ENCODE data around the gene PRICKLE3. TPM values are rescaled to one million over a fixed set of nuclear protein-coding genes. Genes with fewer than 3 reads are reported as not detected.

PRICKLE3 gene, protein sequence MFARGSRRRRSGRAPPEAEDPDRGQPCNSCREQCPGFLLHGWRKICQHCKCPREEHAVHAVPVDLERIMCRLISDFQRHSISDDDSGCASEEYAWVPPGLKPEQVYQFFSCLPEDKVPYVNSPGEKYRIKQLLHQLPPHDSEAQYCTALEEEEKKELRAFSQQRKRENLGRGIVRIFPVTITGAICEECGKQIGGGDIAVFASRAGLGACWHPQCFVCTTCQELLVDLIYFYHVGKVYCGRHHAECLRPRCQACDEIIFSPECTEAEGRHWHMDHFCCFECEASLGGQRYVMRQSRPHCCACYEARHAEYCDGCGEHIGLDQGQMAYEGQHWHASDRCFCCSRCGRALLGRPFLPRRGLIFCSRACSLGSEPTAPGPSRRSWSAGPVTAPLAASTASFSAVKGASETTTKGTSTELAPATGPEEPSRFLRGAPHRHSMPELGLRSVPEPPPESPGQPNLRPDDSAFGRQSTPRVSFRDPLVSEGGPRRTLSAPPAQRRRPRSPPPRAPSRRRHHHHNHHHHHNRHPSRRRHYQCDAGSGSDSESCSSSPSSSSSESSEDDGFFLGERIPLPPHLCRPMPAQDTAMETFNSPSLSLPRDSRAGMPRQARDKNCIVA
- 5.2 and 6.0 TPM in 2 replicates for total RNA-seq

DNA sequence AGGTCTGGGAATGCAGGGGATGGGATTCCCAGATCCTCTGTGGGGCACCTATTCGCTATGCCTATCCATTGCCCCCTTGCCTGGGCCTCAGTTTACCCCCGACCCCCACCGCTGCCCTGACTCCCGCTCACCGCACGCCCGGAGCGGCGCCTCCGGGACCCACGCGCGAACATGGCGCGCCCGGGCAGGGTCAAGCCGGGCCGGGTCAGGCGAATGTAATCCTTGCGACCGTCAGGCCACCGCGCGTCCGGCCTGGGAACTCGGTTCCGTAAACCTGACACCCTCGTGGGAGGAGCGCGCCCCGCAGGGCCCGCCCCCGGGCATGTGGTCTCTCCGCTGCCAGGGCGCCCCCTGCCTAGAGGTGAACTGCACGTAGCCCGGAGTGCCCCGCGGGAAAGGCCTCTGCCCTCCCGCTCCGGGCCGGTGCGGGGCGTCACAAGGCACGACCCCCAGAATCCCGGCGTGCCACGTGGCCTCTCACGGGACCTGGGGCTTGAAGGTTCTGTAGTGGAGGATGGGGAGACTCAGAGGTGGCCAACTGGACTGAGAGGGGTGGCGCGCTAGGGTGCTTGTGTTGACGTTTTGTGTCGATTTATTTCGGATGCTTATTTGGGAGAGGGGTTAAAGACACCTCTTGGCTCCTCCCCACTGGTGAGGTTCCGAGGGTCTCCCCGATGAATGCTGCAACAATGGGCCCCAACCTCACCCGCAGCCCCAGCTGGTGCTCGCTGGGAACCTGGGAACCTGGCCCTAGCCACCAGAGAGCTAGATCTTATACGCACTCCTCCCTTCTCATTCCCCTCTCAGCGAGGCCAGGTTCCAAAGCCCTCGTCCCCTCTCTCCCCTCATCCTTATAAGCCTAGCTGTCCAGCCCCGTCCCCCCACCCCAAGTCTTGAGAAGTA lies at the start of gene PRICKLE3:
TSS of gene PRICKLE3 (minus strand) at position 249 of the 903 bp plus-strand sequence. CDS start at position 173, 76 bp downstream.

DNA sequence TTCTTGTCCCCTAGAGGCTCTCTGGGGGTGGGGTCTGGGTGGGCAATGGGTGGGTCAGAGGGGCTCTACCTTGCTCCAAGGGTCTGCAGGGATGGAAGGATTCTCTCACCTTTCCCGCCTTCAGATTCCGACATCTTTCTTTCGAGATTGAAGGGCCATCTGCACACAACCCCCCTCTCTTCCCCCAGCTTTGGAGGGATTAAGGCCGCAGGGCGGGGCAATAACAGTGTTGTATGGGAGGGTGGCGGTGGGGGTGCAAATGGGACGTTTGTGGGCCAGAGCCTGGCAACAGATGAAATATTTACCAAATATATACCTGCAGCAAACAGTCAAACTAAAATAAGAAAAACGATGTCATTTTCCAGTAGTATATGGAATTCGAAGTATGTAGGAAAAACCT lies 47.0 kb upstream of the PRICKLE3 start, which contains the start of gene CACNA1F:
TSS of gene CACNA1F (minus strand) at position 165 of the 400 bp plus-strand sequence. CDS start at position 134, 31 bp downstream.

DNA sequence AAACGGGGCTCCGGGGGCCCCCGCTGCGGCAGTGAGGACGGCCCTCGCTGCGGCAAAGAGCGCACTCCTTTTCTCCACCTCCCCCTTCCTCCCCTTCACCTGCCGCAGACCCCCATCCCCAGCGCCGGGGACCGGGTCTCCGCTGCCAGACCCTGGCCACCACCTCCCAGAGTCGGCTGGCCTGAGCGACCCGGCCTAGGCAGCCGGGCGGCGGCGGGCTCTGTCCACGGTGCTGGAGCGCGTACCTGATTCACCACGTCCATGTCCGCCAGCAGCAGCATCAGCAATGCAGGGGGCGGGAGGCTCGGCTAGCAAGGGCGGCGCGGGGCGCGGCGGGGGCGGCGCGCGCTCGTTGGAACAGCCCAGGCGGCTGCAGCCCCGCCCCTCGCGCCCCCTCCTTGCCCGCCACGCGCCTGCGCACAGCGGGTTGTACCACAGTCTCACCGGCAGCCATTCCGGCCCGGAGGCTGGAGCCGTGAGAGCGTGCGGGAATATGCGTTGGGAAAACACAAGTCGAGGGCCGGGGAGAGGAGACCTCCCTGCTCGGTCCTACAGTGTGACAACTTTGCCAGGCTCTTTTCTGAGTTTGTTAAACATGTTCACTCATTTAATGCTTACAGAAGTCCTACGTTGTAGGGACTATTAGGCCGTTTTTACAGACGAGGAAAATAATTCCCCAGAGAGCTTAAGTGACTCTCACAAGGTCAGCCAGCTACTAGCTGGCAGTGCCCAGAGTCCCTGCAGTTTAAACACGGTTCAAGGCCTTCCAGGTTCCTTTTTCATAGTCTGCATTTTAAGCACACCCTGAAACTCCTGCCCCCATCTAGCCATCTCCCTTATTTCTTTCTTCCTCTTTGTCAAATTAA lies 14.0 kb upstream of the PRICKLE3 start, which contains the start of gene SYP:
TSS of gene SYP (minus strand) at position 288 of the 866 bp plus-strand sequence. CDS start at position 281, 7 bp downstream.

DNA sequence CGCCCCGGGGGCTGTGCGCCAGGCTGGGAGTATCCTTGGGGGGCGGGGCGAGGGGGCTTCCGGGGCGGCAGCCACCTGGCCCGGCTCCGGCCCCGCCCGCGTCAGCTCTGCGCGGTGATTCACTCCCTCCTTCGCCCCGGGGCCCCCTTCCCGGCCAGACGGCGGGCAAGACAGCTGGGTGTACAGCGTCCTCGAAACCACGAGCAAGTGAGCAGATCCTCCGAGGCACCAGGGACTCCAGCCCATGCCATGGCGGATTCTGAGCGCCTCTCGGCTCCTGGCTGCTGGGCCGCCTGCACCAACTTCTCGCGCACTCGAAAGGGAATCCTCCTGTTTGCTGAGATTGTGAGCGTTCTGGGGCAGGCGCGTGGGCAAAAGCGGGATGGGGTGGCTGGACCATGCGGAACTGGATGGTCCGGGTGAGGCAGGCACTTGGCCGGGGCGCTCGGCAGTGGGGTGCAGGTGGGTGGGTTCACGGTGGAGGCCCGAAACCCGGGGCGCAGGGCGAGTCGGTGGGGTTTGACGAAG lies 14.4 kb downstream of the PRICKLE3 start, which contains the start of gene PLP2:
TSS of gene PLP2 (plus strand) at position 147 of the 528 bp plus-strand sequence. CDS start at position 250, 103 bp downstream.

DNA sequence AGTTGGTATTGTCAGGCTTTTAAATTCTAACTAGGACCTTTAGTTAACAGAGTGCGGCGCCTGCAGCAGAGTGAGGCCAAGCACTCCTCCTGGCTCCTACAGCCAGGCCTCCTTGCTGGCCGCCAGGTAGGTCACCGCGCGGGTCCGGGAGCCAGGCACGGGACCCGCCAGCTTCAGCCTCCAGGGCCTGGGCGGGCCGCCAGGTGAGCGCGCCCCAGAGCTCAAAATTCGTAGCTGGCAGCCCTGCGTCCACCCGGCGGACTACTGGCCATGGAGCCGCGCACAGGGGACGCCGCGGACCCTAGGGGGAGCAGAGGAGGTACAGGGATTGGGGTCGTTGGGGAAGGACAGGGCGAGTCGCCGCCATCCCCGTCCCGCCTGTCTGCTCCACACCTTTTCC lies 23.6 kb downstream of the PRICKLE3 start, which contains the start of gene MAGIX:
TSS of gene MAGIX (plus strand) at position 139 of the 400 bp plus-strand sequence. CDS start at position 271, 132 bp downstream.

Other genes with a start within 250 kb of the PRICKLE3 start
- gene OTUD5, start 228.8 kb downstream of the PRICKLE3 start, total RNA-seq = 33.1 and 33.4 TPM in 2 replicates
- gene KCND1, start 214.5 kb downstream of the PRICKLE3 start, total RNA-seq = 0.56 and 0.79 TPM in 2 replicates
- gene GRIPAP1, start 184.1 kb downstream of the PRICKLE3 start, total RNA-seq = 27.2 and 39.0 TPM in 2 replicates
- 27.1 and 27.5 TPM in 2 replicates for gene TFE3, start 143.0 kb downstream of the PRICKLE3 start, total RNA-seq
- 0.25 and 0.26 TPM in 2 replicates for gene CCDC120, start 127.4 kb downstream of the PRICKLE3 start, total RNA-seq
- gene PRAF2, start 112.4 kb downstream of the PRICKLE3 start, total RNA-seq = 6.5 and 8.0 TPM in 2 replicates
- 60.1 and 68.4 TPM in 2 replicates for gene WDR45, start 106.5 kb downstream of the PRICKLE3 start, total RNA-seq
- gene GPKOW, start 62.6 kb downstream of the PRICKLE3 start, total RNA-seq = 21.3 and 22.7 TPM in 2 replicates
- gene MAGIX, start 23.6 kb downstream of the PRICKLE3 start, total RNA-seq = 1.3 and 1.6 TPM in 2 replicates
- gene PLP2, start 14.5 kb downstream of the PRICKLE3 start, total RNA-seq = 24.6 and 28.7 TPM in 2 replicates
- 0.66 and 0.75 TPM in 2 replicates for gene SYP, start 13.8 kb upstream of the PRICKLE3 start, total RNA-seq
- gene CACNA1F, start 47.0 kb upstream of the PRICKLE3 start, total RNA-seq = not detected in 2 replicates
- gene CCDC22, start 49.1 kb upstream of the PRICKLE3 start, total RNA-seq = 7.3 and 8.4 TPM in 2 replicates
- not detected in 2 replicates for gene FOXP3, start 78.3 kb upstream of the PRICKLE3 start, total RNA-seq
- gene PPP1R3F, start 83.4 kb upstream of the PRICKLE3 start, total RNA-seq = 2.9 and 4.8 TPM in 2 replicates
- gene GAGE10, start 117.3 kb upstream of the PRICKLE3 start, total RNA-seq = not detected in 2 replicates
- gene GAGE12J, start 135.7 kb upstream of the PRICKLE3 start, total RNA-seq = not detected in 2 replicates
- gene GAGE13, start 145.2 kb upstream of the PRICKLE3 start, total RNA-seq = not detected in 2 replicates

Data from aortic smooth muscle cell (primary cell).